Subcutaneous abdominal adipose tissue (tissue), 5 donors: Measurements from ENCODE around the gene EPHB2.
A peak's percentile ranks its signal among the peaks of the same experiment; 100 is the strongest.

Experiments
- H3K27ac ChIP-seq: one replicate; pipeline ENCODE4 v1.7.0; 2013; ENCODE audit warnings: low read depth, mild to moderate bottlenecking, inconsistent platforms, low read length, moderate library complexity
- H3K27me3 ChIP-seq, 5 donors: one replicate each; pipeline ENCODE4 v1.7.0; 2013; ENCODE audit warnings: low read length in 5 of 5, inconsistent platforms in 1 of 5; ENCODE audit not compliant: control insufficient read depth in 5 of 5, insufficient read depth in 4 of 5
- H3K36me3 ChIP-seq, 5 donors: one replicate each; pipeline ENCODE4 v1.7.0; 2013; ENCODE audit warnings: low read length in 5 of 5; ENCODE audit not compliant: control insufficient read depth in 5 of 5, insufficient read depth in 5 of 5
- H3K4me1 ChIP-seq, 5 donors: one replicate each; pipeline ENCODE4 v1.7.0; 2013; ENCODE audit warnings: low read length in 5 of 5, mild to moderate bottlenecking in 3 of 5, moderate library complexity in 1 of 5; ENCODE audit not compliant: control insufficient read depth in 5 of 5, insufficient read depth in 5 of 5
- H3K4me3 ChIP-seq, 5 donors: one replicate each; pipeline ENCODE4 v1.7.0; 2013; ENCODE audit warnings: low read length in 5 of 5, low read depth in 1 of 5
- H3K9ac ChIP-seq, 5 donors: one replicate each; pipeline ENCODE4 v1.7.0; 2013; ENCODE audit warnings: low read length in 5 of 5, mild to moderate bottlenecking in 4 of 5, moderate library complexity in 3 of 5
- H3K9me3 ChIP-seq, 5 donors: one replicate each; pipeline ENCODE4 v1.7.0; 2013; ENCODE audit warnings: low read length in 5 of 5; ENCODE audit not compliant: control insufficient read depth in 5 of 5
- donor health status: healthy.
- donor health status: healthy.
- donor health status: healthy.
- donor health status: healthy.
- donor health status: healthy.

The EPHB2 gene

DNA sequence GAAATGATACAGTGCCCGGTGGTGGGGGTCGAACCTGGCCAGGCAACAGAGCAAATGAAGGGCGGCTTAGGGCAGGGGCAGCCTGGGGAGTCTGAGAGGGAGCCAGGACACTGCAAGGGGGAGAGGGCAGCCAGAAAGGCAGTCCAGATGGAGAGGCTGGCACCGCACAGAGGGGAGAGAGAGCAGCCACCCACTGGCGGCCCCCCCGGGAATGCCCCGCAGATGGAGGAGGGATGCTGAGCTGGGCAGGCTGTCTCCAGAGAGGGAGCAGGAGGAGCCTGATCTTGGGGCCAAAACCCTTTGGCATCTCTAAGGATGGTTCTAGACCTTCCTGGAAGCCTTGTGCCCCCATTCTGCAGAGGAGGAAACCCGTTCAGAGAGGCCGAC lies 149.8 kb downstream of the EPHB2 start:
- H3K9me3 ChIP-seq = no peaks in the 10 kb centered on the region
- H3K4me1 ChIP-seq = peaks cover 0 to 3% (median 0%) of the 10 kb centered on the region in 5 donors
- no peak overlapping the region for H3K4me3 ChIP-seq
- H3K9ac ChIP-seq = no peak overlapping the region
- H3K27me3 ChIP-seq = no peaks in the 10 kb centered on the region
- no peak overlapping the region for H3K27ac ChIP-seq
- H3K36me3 ChIP-seq = peaks cover 0 to 9% (median 4%) of the 10 kb centered on the region in 5 donors

DNA sequence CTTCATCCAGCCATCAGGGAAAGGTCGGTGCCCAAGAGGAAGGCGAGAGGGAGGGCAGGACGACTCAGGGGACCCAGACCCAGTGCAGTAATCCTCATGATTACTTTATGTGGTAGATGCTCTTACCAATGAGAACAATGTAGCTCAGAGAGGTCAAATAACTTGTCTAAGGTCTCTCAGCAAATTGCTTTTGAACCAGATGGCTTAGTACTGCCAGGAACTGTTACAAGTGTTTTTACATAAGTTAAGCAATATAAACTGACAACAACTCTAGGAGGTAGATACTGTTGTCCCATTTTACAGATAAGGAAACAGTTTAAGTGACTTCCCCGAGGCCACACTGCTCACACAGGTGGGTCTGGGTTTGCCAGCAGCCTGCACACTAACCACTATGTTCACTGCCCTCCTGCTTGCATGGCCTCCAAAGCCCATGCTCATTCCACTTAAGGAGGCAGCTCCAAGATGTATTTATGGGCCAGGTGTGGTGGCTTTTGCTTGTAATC lies 150.3 kb downstream of the EPHB2 start:
- Histone ChIP-seq H3K27ac (no peak overlapping the region), H3K4me1 (peaks cover 0 to 3% (median 0%) of the 10 kb centered on the region in 5 donors), H3K4me3 (no peak overlapping the region), H3K9me3 (no peaks in the 10 kb centered on the region), H3K36me3 (peaks cover 0 to 13% (median 6%) of the 10 kb centered on the region in 5 donors), H3K9ac (no peak overlapping the region), H3K27me3 (no peaks in the 10 kb centered on the region)

DNA sequence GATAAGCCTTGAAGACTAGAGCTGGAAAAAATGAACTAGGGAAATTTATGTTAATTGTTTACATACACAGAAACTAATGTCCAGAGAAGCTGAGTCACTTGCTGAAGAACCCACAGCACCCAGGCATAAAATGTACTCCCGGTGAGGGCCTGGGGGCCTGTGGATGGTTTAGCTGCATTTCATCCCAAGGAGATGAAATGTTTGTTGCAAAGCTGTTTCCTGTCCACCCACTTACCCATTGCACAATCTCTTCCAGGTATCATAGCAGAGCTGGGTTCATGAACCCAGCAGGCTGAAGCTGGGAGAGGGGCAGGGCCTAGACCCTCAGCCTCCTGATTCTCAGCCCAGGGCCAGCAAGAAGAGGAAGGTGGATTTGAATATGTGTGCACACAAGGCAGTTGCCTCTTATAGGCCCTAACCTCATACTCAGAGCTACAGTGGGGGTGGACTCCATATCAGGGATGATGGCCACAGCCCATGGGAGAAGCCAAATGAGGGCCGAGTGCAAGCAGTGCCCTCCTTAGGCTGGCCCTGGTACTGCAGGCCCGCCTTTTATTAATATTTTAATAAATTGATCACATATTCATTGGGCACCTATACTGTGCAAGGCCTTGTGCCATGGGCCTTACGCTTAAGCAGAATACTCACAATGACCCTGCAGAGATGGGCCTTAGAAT lies 151.3 kb downstream of the EPHB2 start:
- H3K27me3 ChIP-seq = no peaks in the 10 kb centered on the region
- H3K9me3 ChIP-seq = no peaks in the 10 kb centered on the region
- peaks cover 0 to 13% (median 10%) of the 10 kb centered on the region in 5 donors for H3K36me3 ChIP-seq
- H3K4me3 ChIP-seq = no peak overlapping the region
- peak overlapping the region in 1 of 5 donors; percentile 8 for H3K9ac ChIP-seq
- H3K27ac ChIP-seq = no peak overlapping the region
- H3K4me1 ChIP-seq = peaks cover 0 to 3% (median 0%) of the 10 kb centered on the region in 5 donors

- no peak overlapping the region for H3K27ac ChIP-seq
- peaks cover 0 to 13% (median 12%) of the 10 kb centered on the region in 5 donors for H3K36me3 ChIP-seq
- no peak overlapping the region for H3K4me3 ChIP-seq
- H3K4me1 ChIP-seq = peaks cover 0 to 3% (median 0%) of the 10 kb centered on the region in 5 donors
- H3K27me3 ChIP-seq = no peaks in the 10 kb centered on the region
- no peaks in the 10 kb centered on the region for H3K9me3 ChIP-seq
- no peak overlapping the region for H3K9ac ChIP-seq
These were observed 152.1 kb downstream of the EPHB2 start for GRCh38 chr1:22862752-22863151.

- Histone ChIP-seq H3K27me3 (no peaks in the 10 kb centered on the region), H3K9me3 (peaks cover 0 to 5% (median 4%) of the 10 kb centered on the region in 5 donors), H3K9ac (no peak overlapping the region), H3K36me3 (peaks cover 0 to 13% (median 12%) of the 10 kb centered on the region in 5 donors), H3K4me1 (peaks cover 0 to 3% (median 0%) of the 10 kb centered on the region in 5 donors), H3K27ac (no peak overlapping the region), H3K4me3 (no peak overlapping the region)
These were observed 153.1 kb downstream of the EPHB2 start for GRCh38 chr1:22863766-22864165.

DNA sequence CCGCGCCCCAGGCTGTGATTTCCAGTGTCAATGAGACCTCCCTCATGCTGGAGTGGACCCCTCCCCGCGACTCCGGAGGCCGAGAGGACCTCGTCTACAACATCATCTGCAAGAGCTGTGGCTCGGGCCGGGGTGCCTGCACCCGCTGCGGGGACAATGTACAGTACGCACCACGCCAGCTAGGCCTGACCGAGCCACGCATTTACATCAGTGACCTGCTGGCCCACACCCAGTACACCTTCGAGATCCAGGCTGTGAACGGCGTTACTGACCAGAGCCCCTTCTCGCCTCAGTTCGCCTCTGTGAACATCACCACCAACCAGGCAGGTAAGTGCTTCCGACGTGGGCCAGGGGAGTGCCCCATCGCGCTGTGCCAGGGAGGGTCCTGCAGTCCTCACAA lies 154.2 kb downstream of the EPHB2 start:
- Histone ChIP-seq H3K27ac (no peak overlapping the region), H3K9ac (no peak overlapping the region), H3K4me3 (no peak overlapping the region), H3K9me3 (peaks cover 0 to 5% (median 4%) of the 10 kb centered on the region in 5 donors), H3K36me3 (peaks cover 0 to 13% (median 12%) of the 10 kb centered on the region in 5 donors), H3K4me1 (peaks cover 0 to 3% (median 0%) of the 10 kb centered on the region in 5 donors), H3K27me3 (no peaks in the 10 kb centered on the region)

GRCh38 chr1:22865736-22866135 lies 155.1 kb downstream of the EPHB2 start:
- Histone ChIP-seq H3K4me3 (no peak overlapping the region), H3K4me1 (peaks cover 0 to 4% (median 3%) of the 10 kb centered on the region in 5 donors), H3K27me3 (no peaks in the 10 kb centered on the region), H3K27ac (no peak overlapping the region), H3K36me3 (peaks cover 0 to 13% (median 12%) of the 10 kb centered on the region in 5 donors), H3K9me3 (peaks cover 0 to 5% (median 4%) of the 10 kb centered on the region in 5 donors), H3K9ac (no peak overlapping the region)

- H3K27ac ChIP-seq = no peak overlapping the region
- H3K9me3 ChIP-seq = peaks cover 0 to 5% (median 4%) of the 10 kb centered on the region in 5 donors
- H3K4me3 ChIP-seq = no peak overlapping the region
- H3K9ac ChIP-seq = no peak overlapping the region
- peaks cover 0 to 5% (median 2%) of the 10 kb centered on the region in 5 donors for H3K4me1 ChIP-seq
- H3K36me3 ChIP-seq = peaks cover 0 to 13% (median 12%) of the 10 kb centered on the region in 5 donors
- no peaks in the 10 kb centered on the region for H3K27me3 ChIP-seq
These were observed 156.2 kb downstream of the EPHB2 start for GRCh38 chr1:22866868-22867267.

GRCh38 chr1:22868331-22868730 lies 157.7 kb downstream of the EPHB2 start:
- no peak overlapping the region for H3K4me3 ChIP-seq
- peaks cover 0 to 13% (median 9%) of the 10 kb centered on the region in 5 donors for H3K36me3 ChIP-seq
- H3K27ac ChIP-seq = no peak overlapping the region
- peaks cover 0 to 5% (median 4%) of the 10 kb centered on the region in 5 donors for H3K9me3 ChIP-seq
- peaks cover 0 to 5% (median 0%) of the 10 kb centered on the region in 5 donors for H3K4me1 ChIP-seq
- H3K9ac ChIP-seq = no peak overlapping the region
- H3K27me3 ChIP-seq = no peaks in the 10 kb centered on the region

GRCh38 chr1:22869325-22869724 lies 158.7 kb downstream of the EPHB2 start:
- Histone ChIP-seq H3K4me1 (peaks cover 0 to 5% (median 0%) of the 10 kb centered on the region in 5 donors), H3K27ac (no peak overlapping the region), H3K4me3 (no peak overlapping the region), H3K9ac (no peak overlapping the region), H3K27me3 (no peaks in the 10 kb centered on the region), H3K9me3 (peaks cover 0 to 5% (median 4%) of the 10 kb centered on the region in 5 donors), H3K36me3 (peaks cover 0 to 13% (median 8%) of the 10 kb centered on the region in 5 donors)
